Measurements from ENCODE around the gene GSK3B. TPM values are rescaled to one million over a fixed set of nuclear protein-coding genes. Genes with fewer than 3 reads are reported as not detected.

GSK3B gene
- total and polyA plus RNA-seq, 2 donors (not counting 3 experiments of a cell fraction or from before 2014, with no cell fraction given): 22.1 to 50.1 TPM

- H4K20me1 ChIP-seq (replicated peaks; ENCODE audit: control insufficient read depth, extremely low read depth, insufficient read depth, low read length): no peaks in the 10 kb centered on the region
- no peak overlapping the region for H3K9ac ChIP-seq (replicated peaks; ENCODE audit: extremely low read depth, insufficient read depth, low read length)
- no peak overlapping the region for H2AFZ ChIP-seq (ENCODE audit: low read depth, low read length)
- H3K36me3 ChIP-seq (ENCODE audit: control insufficient read depth in 2 of 2, extremely low read depth in 1 of 2, insufficient read depth in 2 of 2, low read length in 2 of 2): peaks cover 4% of the 10 kb centered on the region in 2 experiments
- no peaks in the 10 kb centered on the region for H3K27me3 ChIP-seq (ENCODE audit: control insufficient read depth in 2 of 2, insufficient read depth in 2 of 2, low read length in 2 of 2)
- H3K27ac ChIP-seq (ENCODE audit: insufficient read depth, low read depth, low read length): no peak overlapping the region
- DNase-seq (ENCODE audit: low read depth, low spot score) (no peak), FAIRE-seq (no peak)
- H3K4me3 ChIP-seq (replicated peaks in 1 of 3; ENCODE audit: insufficient read depth in 1 of 3, low read depth in 1 of 3, low read length in 3 of 3): no peak overlapping the region
- peaks cover 2% of the 10 kb centered on the region for H3K79me2 ChIP-seq (ENCODE audit: control insufficient read depth, insufficient read depth, low read length)
- H3K9me1 ChIP-seq (replicated peaks; ENCODE audit: control insufficient read depth, extremely low read depth, insufficient read depth, low read length): no peaks in the 10 kb centered on the region
- BruUV-seq (replicated peaks): no TSS peak
- CTCF ChIA-PET: interaction anchor here (1.0 to 2.1 kb wide), 2 partner anchors 9 to 63 kb away, joined by 3 to 14 read pairs; no protein-coding TSS in a partner anchor
- no peaks in the 10 kb centered on the region for H3K4me1 ChIP-seq (ENCODE audit: control insufficient read depth, extremely low read depth, insufficient read depth, low read length)
- no peaks in the 10 kb centered on the region for H3K9me3 ChIP-seq (replicated peaks; ENCODE audit: control insufficient read depth, insufficient read depth, low read length)
- no peak overlapping the region for H3K4me2 ChIP-seq (ENCODE audit: insufficient read depth, low read length)
- intact Hi-C loops (cut with micrococcal nuclease): no loop called here
- dilution Hi-C loops (cut with MboI; ENCODE audit: extremely low pct_ligation_motif_present, low sequenced_read_pairs): no loop called here
- no peak for TF ChIP-seq FOS (IDR thresholded peaks at IDR 0.05; ENCODE audit: borderline replicate concordance, insufficient read depth, low read length)
- no peak for TF ChIP-seq POLR2AphosphoS5 (IDR thresholded peaks at IDR 0.05; ENCODE audit: insufficient read depth, low read depth, low read length)
- TF ChIP-seq EZH2 (IDR thresholded peaks at IDR 0.05; ENCODE audit: borderline replicate concordance, low read depth, low read length, severe bottlenecking): no peak
- TF ChIP-seq MYC (IDR thresholded peaks at IDR 0.05; ENCODE audit: low read depth, low read length): no peak
- TF ChIP-seq CTCF (IDR thresholded peaks at IDR 0.05; ENCODE audit: extremely low read depth in 1 of 2, insufficient read depth in 1 of 2, low read depth in 1 of 2, low read length in 2 of 2): no peak
- no peak for TF ChIP-seq GATA2 (IDR thresholded peaks at IDR 0.05; ENCODE audit: insufficient read depth, insufficient read length, low read depth, low read length)
- POLR2A ChIA-PET: no interaction called here
These were observed 210.6 kb downstream of the GSK3B start for GRCh38 chr3:119883461-119884160.
